ENCODE data around the gene RSAD1.

RSAD1 gene

GRCh38 chr17:50534979-50535326, 56.3 kb downstream of the RSAD1 start:
- H3F3A ChIP-seq (ENCODE audit: insufficient read depth): no peaks in the 10 kb centered on the region
- H3K9me3 ChIP-seq (ENCODE audit: insufficient read depth, low read length): no peaks in the 10 kb centered on the region
- H2AFZ ChIP-seq (ENCODE audit: low read depth, low read length, severe bottlenecking): no peak overlapping the region
- no peaks in the 10 kb centered on the region for H4K20me1 ChIP-seq (ENCODE audit: low read depth, low read length)
- no peaks in the 10 kb centered on the region for H3K36me3 ChIP-seq (ENCODE audit: low read length)
- no peak overlapping the region for H3K9ac ChIP-seq (ENCODE audit: low read length)
- H3K79me2 ChIP-seq (ENCODE audit: insufficient read depth, low read length): no peaks in the 10 kb centered on the region
- no peak overlapping the region for H3K4me2 ChIP-seq (ENCODE audit: low read depth, low read length, poor library complexity, severe bottlenecking)
- H3K9me2 ChIP-seq (replicated peaks; ENCODE audit: insufficient read depth, low read length): no peaks in the 10 kb centered on the region
- H3K4me3 ChIP-seq (ENCODE audit: insufficient read depth, low read length, poor library complexity, severe bottlenecking): no peak overlapping the region
- TF ChIP-seq EZH2phosphoT487 (conservative IDR thresholded peaks at IDR 0.05; ENCODE audit: low read length) (no peak), CTCF (IDR thresholded peaks at IDR 0.05; ENCODE audit: insufficient read depth, low read length, poor library complexity, severe bottlenecking) (no peak)
- H3K27ac ChIP-seq (ENCODE audit: low read depth, low read length): no peak overlapping the region
- H3K27me3 ChIP-seq (ENCODE audit: low read length): no peaks in the 10 kb centered on the region

- H2AFZ ChIP-seq (ENCODE audit: low read depth, low read length, severe bottlenecking): no peak overlapping the region
- no peaks in the 10 kb centered on the region for H3K79me2 ChIP-seq (ENCODE audit: insufficient read depth, low read length)
- no peaks in the 10 kb centered on the region for H3K9me2 ChIP-seq (replicated peaks; ENCODE audit: insufficient read depth, low read length)
- no peaks in the 10 kb centered on the region for H3K9me3 ChIP-seq (ENCODE audit: insufficient read depth, low read length)
- TF ChIP-seq EZH2phosphoT487 (conservative IDR thresholded peaks at IDR 0.05; ENCODE audit: low read length) (no peak), CTCF (IDR thresholded peaks at IDR 0.05; ENCODE audit: insufficient read depth, low read length, poor library complexity, severe bottlenecking) (no peak)
- H3K36me3 ChIP-seq (ENCODE audit: low read length): no peaks in the 10 kb centered on the region
- H3K4me2 ChIP-seq (ENCODE audit: low read depth, low read length, poor library complexity, severe bottlenecking): no peak overlapping the region
- H4K20me1 ChIP-seq (ENCODE audit: low read depth, low read length): no peaks in the 10 kb centered on the region
- H3K9ac ChIP-seq (ENCODE audit: low read length): no peak overlapping the region
- H3K27ac ChIP-seq (ENCODE audit: low read depth, low read length): no peak overlapping the region
- H3K4me3 ChIP-seq (ENCODE audit: insufficient read depth, low read length, poor library complexity, severe bottlenecking): no peak overlapping the region
- H3F3A ChIP-seq (ENCODE audit: insufficient read depth): no peaks in the 10 kb centered on the region
- H3K27me3 ChIP-seq (ENCODE audit: low read length): no peaks in the 10 kb centered on the region
These were observed 56.7 kb downstream of the RSAD1 start for GRCh38 chr17:50535407-50535806.
